GM19328 (cell line): ENCODE measurements around the gene ZSWIM4.

ENCODE experiments used
- ATAC-seq: cut with Tn5 transposase; IDR thresholded peaks from one replicate; pipeline ENCODE4 v1.9.1; 2021; ENCODE audit warnings: mild to moderate bottlenecking, moderate library complexity; ENCODE audit not compliant: unreplicated experiment

ZSWIM4 gene

GRCh38 chr19:13808856-13809255 lies 13.6 kb downstream of the ZSWIM4 start:
- ATAC-seq, result no peak

GRCh38 chr19:13812544-13812943 lies 17.3 kb downstream of the ZSWIM4 start:
- no peak for ATAC-seq

GRCh38 chr19:13813147-13813546 lies 17.9 kb downstream of the ZSWIM4 start:
- ATAC-seq, result no peak

GRCh38 chr19:13814550-13814949 lies 19.3 kb downstream of the ZSWIM4 start:
- ATAC-seq, result no peak

GRCh38 chr19:13817018-13817614 lies 21.9 kb downstream of the ZSWIM4 start:
- no peak for ATAC-seq

GRCh38 chr19:13817615-13818371 lies 22.6 kb downstream of the ZSWIM4 start:
- no peak for ATAC-seq

- ATAC-seq, result no peak
Observed at GRCh38 chr19:13819238-13819637, 24.0 kb downstream of the ZSWIM4 start.

GRCh38 chr19:13821292-13821691 lies 26.0 kb downstream of the ZSWIM4 start:
- ATAC-seq, result no peak

- no peak for ATAC-seq
Observed at GRCh38 chr19:13823256-13823655, 28.0 kb downstream of the ZSWIM4 start.

- no peak for ATAC-seq
Observed at GRCh38 chr19:13823901-13824300, 28.7 kb downstream of the ZSWIM4 start.

GRCh38 chr19:13824703-13825102 lies 29.5 kb downstream of the ZSWIM4 start:
- no peak for ATAC-seq

- ATAC-seq, result no peak
Observed at GRCh38 chr19:13825489-13826441, 30.5 kb downstream of the ZSWIM4 start.

GRCh38 chr19:13826652-13827235 lies 31.5 kb downstream of the ZSWIM4 start:
- no peak for ATAC-seq

- ATAC-seq, result no peak
Observed at GRCh38 chr19:13827656-13828055, 32.4 kb downstream of the ZSWIM4 start.

GRCh38 chr19:13830114-13830740 lies 35.0 kb downstream of the ZSWIM4 start:
- ATAC-seq, result no peak

GRCh38 chr19:13830741-13831536 lies 35.7 kb downstream of the ZSWIM4 start:
- ATAC-seq, result no peak

GRCh38 chr19:13831537-13832467 lies 36.6 kb downstream of the ZSWIM4 start:
- ATAC-seq, result no peak

GRCh38 chr19:13833330-13834243 lies 38.3 kb downstream of the ZSWIM4 start:
- ATAC-seq, result peak; percentile 74
